ENCODE results near the gene ARMCX4. TPM values are rescaled to one million over a fixed set of nuclear protein-coding genes. Genes with fewer than 3 reads are reported as not detected.
A peak's percentile ranks its signal among the peaks of the same experiment; 100 is the strongest.
"Not testable (repeated sequence)": the region's sequence is repeated elsewhere in the genome, so short reads cannot be mapped to it uniquely, and the experiment has no call there.

ARMCX4 gene
- polyA plus RNA-seq: not detected

DNA sequence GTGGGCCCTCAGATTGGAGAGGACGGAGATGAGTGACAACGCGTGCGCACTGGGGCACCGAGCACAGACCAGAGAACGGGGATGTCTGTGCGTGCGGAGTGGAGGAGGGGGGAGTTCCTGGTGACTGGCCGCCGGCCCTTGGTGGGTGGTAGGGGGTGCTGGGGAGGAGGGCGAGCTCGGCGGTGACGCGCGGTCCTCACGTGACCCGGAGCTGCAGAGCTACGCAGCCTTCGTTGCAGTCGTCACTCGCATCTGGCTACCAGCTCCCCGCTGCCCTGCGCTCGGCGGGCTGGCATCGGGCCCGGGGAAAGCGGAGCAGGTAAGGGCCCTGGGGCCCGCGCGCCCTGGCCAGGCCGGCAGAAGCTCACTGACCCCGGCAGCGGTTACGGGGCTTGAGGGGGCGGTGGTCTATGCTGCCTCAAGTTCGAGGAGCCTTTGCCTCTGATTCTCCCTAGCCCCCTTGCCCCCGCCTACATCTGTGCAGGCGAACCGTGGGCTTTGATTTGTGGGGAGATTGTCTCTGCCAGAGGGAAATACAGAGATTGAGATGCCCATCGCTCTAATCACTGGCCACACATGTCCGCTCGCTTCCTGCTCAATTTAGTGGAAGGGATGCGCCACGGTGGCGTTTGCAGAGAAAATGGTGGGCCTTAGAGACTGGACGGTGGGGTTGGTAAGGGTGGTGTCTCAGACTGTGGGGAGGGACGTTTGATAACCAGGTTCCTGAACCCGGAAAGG lies at the start of gene ARMCX4:
Gene ARMCX4, plus strand, starts transcription at position 245 of the 738 bp plus-strand sequence. CDS start 3,134 bp downstream, outside the sequence.
- Mint-ChIP-seq H3K9me3 (peaks cover 0 to 1% (median 0%) of the 10 kb centered on the region in 3 donors), H3K36me3 (no peaks in the 10 kb centered on the region), H3K27ac (no peak within 1 kb of the TSS), H3K27me3 (peaks cover 15% of the 10 kb centered on the region), H3K4me1 (peaks cover 0 to 5% (median 2%) of the 10 kb centered on the region in 3 donors), H3K4me3 (peak within 1 kb of the TSS in 3 of 4 donors; percentile 55 to 93 (median 55))

- H3K4me3 Mint-ChIP-seq: no peak overlapping the region
- H3K27me3 Mint-ChIP-seq: no peaks in the 10 kb centered on the region
- H3K27ac Mint-ChIP-seq: peak overlapping the region in 1 of 3 donors; percentile 2
- peaks cover 0 to 5% (median 4%) of the 10 kb centered on the region in 3 donors for H3K4me1 Mint-ChIP-seq
- H3K36me3 Mint-ChIP-seq: peaks cover 6% of the 10 kb centered on the region
- H3K9me3 Mint-ChIP-seq: peaks cover 0 to 2% (median 0%) of the 10 kb centered on the region in 3 donors
These were observed 43.2 kb upstream of the ARMCX4 start for GRCh38 chrX:101442085-101442484.

DNA sequence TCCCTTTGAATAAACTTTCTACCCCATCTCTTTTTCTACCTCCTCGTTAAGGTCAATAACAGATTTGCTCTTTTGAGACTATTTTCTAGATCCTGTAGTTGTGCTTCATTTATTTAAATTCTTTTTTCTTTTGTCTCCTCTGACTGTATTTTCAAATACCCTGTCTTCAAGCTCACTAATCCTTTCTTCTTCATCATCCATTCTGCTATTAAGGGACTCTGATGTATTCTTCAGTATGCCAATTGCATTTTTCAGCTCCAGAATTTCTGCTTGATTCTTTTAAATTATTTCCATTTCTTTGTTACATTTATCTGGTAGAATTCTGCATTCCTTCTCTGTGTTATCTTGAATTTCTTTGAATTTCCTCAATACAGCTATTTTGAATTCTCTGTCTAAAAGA lies 36.0 kb upstream of the ARMCX4 start:
- peaks cover 8% of the 10 kb centered on the region for H3K36me3 Mint-ChIP-seq
- no peak overlapping the region for H3K27ac Mint-ChIP-seq
- no peaks in the 10 kb centered on the region for H3K27me3 Mint-ChIP-seq
- H3K4me3 Mint-ChIP-seq: no peak overlapping the region
- peaks cover 0 to 4% (median 3%) of the 10 kb centered on the region in 3 donors for H3K4me1 Mint-ChIP-seq
- H3K9me3 Mint-ChIP-seq: peaks cover 2 to 12% (median 4%) of the 10 kb centered on the region in 3 donors

GRCh38 chrX:101450085-101450484 lies 35.2 kb upstream of the ARMCX4 start:
- H3K9me3 Mint-ChIP-seq: peaks cover 4 to 12% (median 5%) of the 10 kb centered on the region in 3 donors
- H3K27ac Mint-ChIP-seq: no peak overlapping the region
- H3K36me3 Mint-ChIP-seq: peaks cover 8% of the 10 kb centered on the region
- no peaks in the 10 kb centered on the region for H3K27me3 Mint-ChIP-seq
- H3K4me1 Mint-ChIP-seq: peaks cover 0 to 4% (median 3%) of the 10 kb centered on the region in 3 donors
- no peak overlapping the region for H3K4me3 Mint-ChIP-seq

GRCh38 chrX:101450961-101451360 lies 34.3 kb upstream of the ARMCX4 start:
- no peaks in the 10 kb centered on the region for H3K27me3 Mint-ChIP-seq
- peak overlapping the region in 1 of 4 donors; percentile 43 for H3K4me3 Mint-ChIP-seq
- H3K9me3 Mint-ChIP-seq: peaks cover 4 to 12% (median 5%) of the 10 kb centered on the region in 3 donors
- no peak overlapping the region for H3K27ac Mint-ChIP-seq
- H3K36me3 Mint-ChIP-seq: peaks cover 8% of the 10 kb centered on the region
- H3K4me1 Mint-ChIP-seq: peaks cover 0 to 3% (median 2%) of the 10 kb centered on the region in 3 donors

DNA sequence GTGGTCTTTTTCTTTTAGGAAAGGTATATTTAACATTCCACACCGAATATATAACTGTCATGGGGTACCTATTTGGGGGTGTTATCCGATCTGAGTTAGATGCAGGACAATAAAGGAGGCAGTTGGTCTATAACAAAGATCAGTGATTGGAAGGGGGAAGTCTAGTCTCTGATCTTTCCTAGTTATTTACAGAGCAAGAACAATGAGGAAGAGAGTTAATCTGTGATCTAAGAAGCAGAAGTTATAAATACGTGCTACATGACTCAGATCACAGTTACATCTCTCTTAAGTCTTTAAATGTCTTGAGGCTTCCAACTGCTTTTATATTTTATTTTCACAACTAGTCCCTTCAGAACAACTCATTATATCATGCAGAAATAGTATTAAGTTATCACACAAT lies 33.2 kb upstream of the ARMCX4 start:
- peaks cover 4 to 12% (median 5%) of the 10 kb centered on the region in 3 donors for H3K9me3 Mint-ChIP-seq
- no peak overlapping the region for H3K4me3 Mint-ChIP-seq
- no peaks in the 10 kb centered on the region for H3K27me3 Mint-ChIP-seq
- H3K4me1 Mint-ChIP-seq: no peaks in the 10 kb centered on the region
- peaks cover 8% of the 10 kb centered on the region for H3K36me3 Mint-ChIP-seq
- H3K27ac Mint-ChIP-seq: no peak overlapping the region

GRCh38 chrX:101460669-101461068 lies 24.6 kb upstream of the ARMCX4 start:
- H3K4me1 Mint-ChIP-seq: no peaks in the 10 kb centered on the region
- H3K9me3 Mint-ChIP-seq: no peaks in the 10 kb centered on the region
- peaks cover 2% of the 10 kb centered on the region for H3K36me3 Mint-ChIP-seq
- no peak overlapping the region for H3K4me3 Mint-ChIP-seq
- no peak overlapping the region for H3K27ac Mint-ChIP-seq
- H3K27me3 Mint-ChIP-seq: no peaks in the 10 kb centered on the region

GRCh38 chrX:101462892-101463291 lies 22.4 kb upstream of the ARMCX4 start:
- Mint-ChIP-seq H3K4me3 (no peak overlapping the region), H3K27ac (no peak overlapping the region), H3K9me3 (no peaks in the 10 kb centered on the region), H3K27me3 (no peaks in the 10 kb centered on the region), H3K36me3 (peaks cover 2% of the 10 kb centered on the region), H3K4me1 (no peaks in the 10 kb centered on the region)

DNA sequence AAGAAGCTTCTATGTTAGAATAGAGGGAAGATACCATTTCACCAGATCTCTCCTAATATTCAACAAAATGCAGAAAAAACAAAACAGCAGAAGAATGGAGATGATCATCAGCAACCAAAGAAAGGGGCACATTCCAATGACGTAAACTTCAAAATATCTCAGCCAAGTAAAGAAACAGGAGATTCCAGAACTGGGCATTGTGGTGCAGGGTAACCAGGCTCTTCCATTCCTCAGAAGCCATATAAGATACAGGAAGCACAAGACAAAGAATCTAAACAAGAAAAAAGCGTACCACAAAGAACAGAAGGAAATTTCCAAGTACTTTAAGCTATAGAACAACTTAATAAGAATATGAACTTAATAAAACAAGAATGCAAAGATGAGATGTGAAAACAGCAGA lies 6.9 kb upstream of the ARMCX4 start:
- H3K4me3 Mint-ChIP-seq: no peak overlapping the region
- no peaks in the 10 kb centered on the region for H3K4me1 Mint-ChIP-seq
- H3K27ac Mint-ChIP-seq: no peak overlapping the region
- no peaks in the 10 kb centered on the region for H3K36me3 Mint-ChIP-seq
- no peaks in the 10 kb centered on the region for H3K27me3 Mint-ChIP-seq
- no peaks in the 10 kb centered on the region for H3K9me3 Mint-ChIP-seq

- Mint-ChIP-seq H3K27me3 (peaks cover 15% of the 10 kb centered on the region), H3K9me3 (peaks cover 0 to 1% (median 0%) of the 10 kb centered on the region in 3 donors), H3K27ac (no peak overlapping the region), H3K36me3 (no peaks in the 10 kb centered on the region), H3K4me1 (peaks cover 0 to 5% (median 2%) of the 10 kb centered on the region in 3 donors), H3K4me3 (no peak overlapping the region)
These were observed 3.0 kb upstream of the ARMCX4 start for GRCh38 chrX:101482296-101482695.

- H3K4me1 Mint-ChIP-seq: peaks cover 0 to 5% (median 2%) of the 10 kb centered on the region in 3 donors
- H3K27ac Mint-ChIP-seq: no peak overlapping the region
- H3K27me3 Mint-ChIP-seq: peaks cover 15% of the 10 kb centered on the region
- H3K36me3 Mint-ChIP-seq: no peaks in the 10 kb centered on the region
- no peak overlapping the region for H3K4me3 Mint-ChIP-seq
- H3K9me3 Mint-ChIP-seq: peaks cover 0 to 1% (median 0%) of the 10 kb centered on the region in 3 donors
These were observed 1.6 kb upstream of the ARMCX4 start for GRCh38 chrX:101483705-101484104.

GRCh38 chrX:101484135-101484534 lies 1.1 kb upstream of the ARMCX4 start:
- peaks cover 0 to 5% (median 2%) of the 10 kb centered on the region in 3 donors for H3K4me1 Mint-ChIP-seq
- no peaks in the 10 kb centered on the region for H3K36me3 Mint-ChIP-seq
- H3K4me3 Mint-ChIP-seq: no peak overlapping the region
- peaks cover 15% of the 10 kb centered on the region for H3K27me3 Mint-ChIP-seq
- no peak overlapping the region for H3K27ac Mint-ChIP-seq
- peaks cover 0 to 1% (median 0%) of the 10 kb centered on the region in 3 donors for H3K9me3 Mint-ChIP-seq

GRCh38 chrX:101488796-101489195 lies 3.5 kb downstream of the ARMCX4 start:
- no peak overlapping the region for H3K27ac Mint-ChIP-seq
- H3K4me3 Mint-ChIP-seq: no peak overlapping the region
- H3K4me1 Mint-ChIP-seq: peaks cover 0 to 7% (median 2%) of the 10 kb centered on the region in 3 donors
- peaks cover 0 to 1% (median 0%) of the 10 kb centered on the region in 3 donors for H3K9me3 Mint-ChIP-seq
- H3K36me3 Mint-ChIP-seq: no peaks in the 10 kb centered on the region
- peaks cover 13% of the 10 kb centered on the region for H3K27me3 Mint-ChIP-seq

DNA sequence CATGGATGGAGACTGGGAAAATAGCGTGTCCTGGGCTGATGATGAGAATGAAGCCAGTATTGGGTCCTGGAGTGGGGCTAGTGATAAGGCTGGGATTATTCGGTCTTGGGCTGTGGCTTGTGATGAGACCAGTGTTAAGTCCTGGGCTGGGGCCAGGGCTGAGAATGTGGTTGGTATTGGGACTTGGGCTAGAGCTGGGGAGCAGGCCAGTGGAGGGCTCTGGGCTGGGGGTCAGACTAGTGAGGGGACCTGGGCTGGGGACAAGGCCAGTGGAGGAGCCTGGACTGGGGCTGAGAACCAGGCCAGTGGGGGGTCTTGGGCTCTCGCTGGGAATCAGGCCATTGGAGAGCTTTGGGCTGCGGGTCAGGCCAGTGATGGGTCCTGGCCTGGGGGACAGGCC lies 6.7 kb downstream of the ARMCX4 start:
- Mint-ChIP-seq H3K36me3 (no peaks in the 10 kb centered on the region), H3K27ac (no peak overlapping the region), H3K9me3 (no peaks in the 10 kb centered on the region), H3K27me3 (peaks cover 3% of the 10 kb centered on the region), H3K4me1 (peaks cover 0 to 3% (median 0%) of the 10 kb centered on the region in 3 donors), H3K4me3 (no peak overlapping the region)

- H3K9me3 Mint-ChIP-seq: no peaks in the 10 kb centered on the region
- no peak overlapping the region for H3K4me3 Mint-ChIP-seq
- no peaks in the 10 kb centered on the region for H3K27me3 Mint-ChIP-seq
- no peak overlapping the region for H3K27ac Mint-ChIP-seq
- peaks cover 0 to 3% (median 0%) of the 10 kb centered on the region in 3 donors for H3K4me1 Mint-ChIP-seq
- H3K36me3 Mint-ChIP-seq: no peaks in the 10 kb centered on the region
These were observed 8.0 kb downstream of the ARMCX4 start for GRCh38 chrX:101493225-101493624.

DNA sequence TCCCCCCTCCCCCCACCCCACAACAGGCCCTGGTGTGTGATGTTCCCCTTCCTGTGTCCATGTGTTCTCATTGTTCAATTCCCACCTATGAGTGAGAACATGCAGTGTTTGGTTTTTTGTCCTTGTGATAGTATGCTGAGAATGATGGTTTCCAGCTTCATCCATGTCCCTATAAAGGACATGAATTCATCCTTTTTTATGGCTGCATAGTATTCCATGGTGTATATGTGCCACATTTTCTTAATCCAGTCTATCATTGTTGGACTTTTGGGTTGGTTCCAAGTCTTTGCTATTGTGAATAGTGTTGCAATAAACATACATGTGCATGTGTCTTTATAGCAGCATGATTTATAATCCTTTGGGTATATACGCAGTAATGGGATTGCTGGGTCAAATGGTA lies 17.7 kb downstream of the ARMCX4 start:
- H3K4me1 Mint-ChIP-seq, H3K27ac Mint-ChIP-seq, H3K36me3 Mint-ChIP-seq, H3K9me3 Mint-ChIP-seq, H3K27me3 Mint-ChIP-seq, H3K4me3 Mint-ChIP-seq: not testable (repeated sequence)

Data from IgD-negative memory B cell (primary cell).